Stimulated activated naive CD8-positive, alpha-beta T cell treated with anti-CD3 and anti-CD28 coated beads, Interleukin-15, Interleukin-2, amounts not matched to agents 100 ng/mL and 50 ng/mL, for 24 hours (primary cell): ENCODE measurements around the gene KDM5A.

Experiments used
- H3K27ac Mint-ChIP-seq: one replicate; pipeline ENCODE4 v1.8.0; 2021; ENCODE audit warnings: mild to moderate bottlenecking, mixed read lengths
- H3K27me3 Mint-ChIP-seq: one replicate; pipeline ENCODE4 v1.8.0; 2021; ENCODE audit warnings: mixed read lengths
- H3K36me3 Mint-ChIP-seq: one replicate; pipeline ENCODE4 v1.8.0; 2021; ENCODE audit warnings: low read depth, mixed read lengths
- H3K4me1 Mint-ChIP-seq: one replicate; pipeline ENCODE4 v1.8.0; 2021; ENCODE audit warnings: low read depth, mixed read lengths
- H3K4me3 Mint-ChIP-seq: one replicate; pipeline ENCODE4 v1.8.0; 2021; ENCODE audit warnings: mild to moderate bottlenecking, mixed read lengths
- H3K9me3 Mint-ChIP-seq: one replicate; pipeline ENCODE4 v1.8.0; 2021; ENCODE audit warnings: mixed read lengths

The KDM5A gene

GRCh38 chr12:230925-231671 is 158.0 kb downstream of the KDM5A start:
- Mint-ChIP-seq H3K27me3 (no peaks in the 10 kb centered on the region), H3K4me1 (no peaks in the 10 kb centered on the region), H3K9me3 (peaks cover 4% of the 10 kb centered on the region), H3K4me3 (no peak overlapping the region), H3K36me3 (no peaks in the 10 kb centered on the region), H3K27ac (no peak overlapping the region)
